HG03103 (cell line): Measurements from ENCODE around the gene SHC3.

Experiments used
- ATAC-seq: cut with Tn5 transposase; IDR thresholded peaks from one replicate; pipeline ENCODE4 v1.9.1; 2021; ENCODE audit warnings: low read depth; ENCODE audit not compliant: unreplicated experiment

The SHC3 gene

DNA sequence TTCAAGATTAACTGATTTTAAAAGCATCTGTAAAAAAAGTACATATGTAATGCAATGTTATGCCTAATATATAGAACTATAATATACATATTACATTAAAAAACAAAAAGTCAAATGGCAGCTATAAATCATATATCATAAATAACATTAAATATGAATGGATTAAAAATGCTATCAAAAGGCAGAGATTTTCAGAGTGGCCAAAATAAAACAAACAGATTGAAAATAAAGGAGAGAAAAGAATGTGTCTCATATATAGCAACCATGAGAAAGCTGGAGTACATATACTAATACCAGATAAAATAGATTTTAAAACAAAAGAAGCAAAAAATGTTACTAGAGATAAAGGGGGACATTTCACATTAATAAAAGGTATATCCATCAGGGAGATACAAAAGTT lies 148.8 kb downstream of the SHC3 start:
- ATAC-seq = no peak

DNA sequence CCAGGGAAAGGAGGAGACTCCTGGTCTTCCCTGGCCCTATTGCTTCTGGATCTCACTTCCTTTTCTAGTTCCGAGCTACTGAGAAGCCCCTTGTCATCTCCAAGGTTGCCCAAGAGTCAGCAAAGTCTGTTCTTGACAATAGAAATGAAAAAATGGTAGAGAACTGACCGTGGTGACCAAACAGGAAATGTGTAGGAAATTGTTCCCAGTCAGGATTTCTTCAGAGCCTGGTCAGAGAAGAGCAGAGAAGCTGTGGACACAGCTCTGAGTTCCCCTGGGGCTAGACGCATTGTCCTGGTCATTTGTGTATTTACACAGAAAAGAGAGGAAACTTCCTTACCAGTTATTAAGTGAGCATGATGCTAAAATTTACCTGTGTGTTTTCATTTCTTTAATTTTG lies 151.7 kb downstream of the SHC3 start:
- ATAC-seq = no peak

DNA sequence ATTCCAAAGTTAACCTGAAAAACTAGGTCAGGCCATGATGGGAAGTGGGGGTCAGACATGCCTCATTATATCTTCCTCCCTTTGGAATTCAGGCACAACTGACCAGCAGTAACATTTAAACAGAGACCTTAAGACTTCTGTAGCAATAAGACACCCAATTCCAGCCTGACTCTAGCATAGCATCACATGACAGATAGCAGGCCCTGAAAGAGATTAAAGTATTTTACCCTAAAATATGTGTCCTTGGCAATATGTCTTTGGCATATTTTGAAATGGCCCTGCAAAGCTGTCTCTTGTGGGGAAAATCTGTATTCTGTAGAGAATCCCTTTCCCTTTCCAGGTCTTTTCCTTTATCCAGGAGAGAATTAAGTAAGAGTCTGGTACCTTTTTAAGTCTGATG lies 153.1 kb downstream of the SHC3 start:
- ATAC-seq = no peak

DNA sequence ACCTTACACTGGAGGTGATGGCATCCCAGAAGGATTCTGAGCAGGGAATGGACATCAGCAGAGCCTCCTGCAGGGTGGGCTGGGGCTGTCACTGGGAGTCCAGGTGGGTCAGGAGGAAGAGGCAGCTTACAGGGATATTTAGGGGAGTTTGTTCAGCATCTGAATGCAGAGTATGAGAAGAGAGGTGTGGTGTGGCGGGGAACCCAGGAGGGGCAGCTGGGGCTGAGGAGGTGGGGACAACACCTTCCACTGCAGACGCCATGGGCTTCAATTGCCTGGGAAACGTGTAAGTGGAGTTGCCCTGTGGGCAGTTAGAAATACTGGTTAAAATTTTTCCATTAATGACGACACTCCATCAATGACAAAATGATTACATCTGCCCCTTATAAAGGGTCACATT lies 153.9 kb downstream of the SHC3 start:
- ATAC-seq = no peak

DNA sequence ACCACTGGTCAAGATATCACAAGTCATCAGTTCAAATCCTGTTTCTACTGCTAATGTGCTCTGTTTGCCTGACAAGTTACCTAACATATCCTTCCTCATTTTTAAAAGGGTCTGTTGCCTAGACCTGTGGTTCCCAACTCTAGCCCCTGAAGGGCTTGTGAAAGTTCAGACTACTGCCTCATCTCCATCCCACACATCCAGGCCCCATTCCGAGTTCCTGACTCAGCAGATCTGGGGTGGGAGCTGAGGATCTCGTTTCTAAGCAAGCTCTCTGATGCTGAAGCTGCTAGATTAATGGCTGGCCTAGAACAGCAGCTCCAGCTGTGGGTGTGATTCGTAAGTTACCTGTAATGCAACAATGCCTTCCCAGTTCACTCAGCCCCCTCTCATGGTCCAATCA lies 154.9 kb downstream of the SHC3 start:
- ATAC-seq = no peak

DNA sequence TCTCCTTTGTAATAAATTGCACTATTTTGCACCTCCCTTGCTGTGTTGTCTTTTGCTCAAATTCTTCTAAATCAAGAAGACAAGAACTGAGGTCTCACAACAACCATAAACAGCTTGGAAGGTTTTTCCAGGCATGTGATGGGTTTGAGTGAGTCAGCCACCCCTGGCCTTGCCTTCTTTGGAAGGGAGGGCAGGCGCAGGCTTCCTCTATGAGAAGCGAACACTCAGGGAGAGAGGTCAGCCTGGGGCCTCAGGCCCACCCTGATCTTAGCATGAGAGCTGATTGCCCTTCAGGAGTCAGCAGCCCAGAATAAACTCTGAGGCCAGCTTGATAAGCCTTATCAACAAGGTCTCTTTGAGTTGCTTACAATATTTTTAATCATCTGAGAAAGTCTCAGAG lies 155.7 kb downstream of the SHC3 start:
- no peak for ATAC-seq

DNA sequence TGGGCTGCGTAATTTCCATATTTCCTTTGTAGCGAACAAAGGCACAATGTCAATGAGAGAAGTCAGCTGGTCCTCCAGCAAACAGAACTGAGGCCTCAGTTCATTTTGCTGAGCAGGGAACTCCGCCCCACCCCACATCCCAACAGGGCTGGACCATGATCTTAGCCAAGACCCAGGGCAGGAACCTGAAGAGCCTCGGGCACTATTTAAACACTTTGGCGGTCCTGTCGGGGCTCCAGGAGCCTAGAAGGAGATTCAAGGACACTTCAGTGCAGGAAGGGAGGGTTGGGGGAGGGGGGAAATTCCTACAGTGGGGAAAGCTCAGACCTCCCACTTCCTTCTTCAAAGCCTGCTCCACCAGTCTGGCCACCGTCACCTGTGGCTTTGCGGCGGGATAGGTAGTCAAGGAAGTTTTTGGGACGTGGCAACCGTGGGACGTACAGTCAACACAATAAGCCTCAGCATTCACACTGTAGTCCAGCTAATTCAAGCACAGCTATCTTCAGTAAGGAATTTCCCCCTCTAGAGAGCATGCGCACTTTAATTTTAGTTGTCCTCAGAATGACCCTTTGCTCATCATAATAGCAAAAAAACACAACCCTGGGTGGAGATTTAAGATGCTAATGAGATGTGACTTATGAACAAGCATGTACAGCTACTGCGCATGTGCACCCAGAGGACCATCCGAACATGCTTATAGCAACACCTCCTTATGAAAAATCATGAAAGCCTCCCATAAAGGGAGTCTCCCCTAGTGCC lies 156.4 kb downstream of the SHC3 start:
- ATAC-seq = no peak

DNA sequence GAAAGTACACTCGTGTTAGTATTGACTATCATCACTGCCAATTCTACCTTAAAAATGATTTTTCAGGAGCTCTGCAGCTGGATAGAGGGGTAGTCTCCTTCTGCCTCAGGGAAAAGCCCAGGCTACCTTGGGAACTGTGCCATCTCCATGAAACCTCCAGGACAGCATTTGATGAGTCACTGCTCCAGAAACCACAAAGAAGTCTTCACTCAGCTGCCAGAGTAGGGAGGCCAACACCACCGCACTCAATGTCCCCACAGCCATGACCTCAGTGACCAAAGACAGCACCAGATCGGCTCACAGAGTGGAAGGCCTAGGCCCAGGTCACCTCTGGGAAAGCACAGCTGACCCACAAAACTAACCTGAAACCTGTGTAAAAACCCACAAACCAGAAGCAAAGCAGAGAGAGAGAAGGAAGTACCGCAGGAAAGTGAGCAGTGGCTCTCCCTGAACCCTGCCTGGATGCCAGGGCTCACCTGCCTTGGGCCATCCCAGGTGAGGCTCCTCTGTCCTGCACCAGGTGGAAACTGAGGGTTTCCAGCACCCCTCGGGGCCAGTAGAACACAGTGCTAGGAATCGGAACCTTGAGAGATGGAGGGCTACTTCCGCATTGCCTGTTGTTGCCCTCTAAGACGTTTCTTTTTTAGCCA lies 157.3 kb downstream of the SHC3 start:
- ATAC-seq = no peak

DNA sequence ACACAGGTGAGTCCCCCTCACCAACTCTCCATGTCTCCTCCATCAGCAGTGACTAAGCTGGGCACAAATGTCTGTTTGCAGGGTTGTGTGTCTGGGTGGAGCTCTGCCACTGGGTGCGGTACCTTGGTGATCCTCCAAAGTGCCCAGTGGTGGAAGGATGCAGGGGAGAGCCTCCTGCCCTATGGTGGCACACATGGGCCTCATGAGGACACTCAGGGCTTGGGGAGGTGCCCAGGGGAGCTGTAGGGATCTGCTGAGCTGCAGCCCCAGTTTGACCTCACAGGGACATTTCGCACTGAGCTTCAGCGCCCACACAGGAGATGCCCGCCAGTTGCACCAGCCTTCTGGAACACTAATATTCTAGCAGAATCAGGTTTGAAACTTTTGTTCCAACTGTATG lies 157.9 kb downstream of the SHC3 start:
- no peak for ATAC-seq

DNA sequence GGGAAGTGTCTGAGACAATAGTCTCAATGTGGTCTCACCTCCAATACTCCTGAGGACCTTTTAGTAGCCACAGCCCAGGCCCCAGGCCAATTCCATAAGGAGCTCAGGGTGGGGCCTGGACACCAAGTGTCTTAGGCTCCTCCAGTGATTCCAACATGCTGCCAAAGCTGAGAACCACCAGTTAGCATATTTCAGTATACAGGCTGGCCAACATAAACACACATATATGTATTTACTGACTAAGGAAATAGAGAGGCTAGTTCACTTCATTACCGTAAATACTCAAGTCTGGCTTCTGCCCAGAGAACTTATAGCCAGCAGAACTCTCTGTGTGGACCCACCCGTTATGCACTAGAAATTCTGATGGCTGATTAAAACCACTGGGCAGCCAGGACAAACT lies 163.3 kb downstream of the SHC3 start:
- ATAC-seq = no peak

DNA sequence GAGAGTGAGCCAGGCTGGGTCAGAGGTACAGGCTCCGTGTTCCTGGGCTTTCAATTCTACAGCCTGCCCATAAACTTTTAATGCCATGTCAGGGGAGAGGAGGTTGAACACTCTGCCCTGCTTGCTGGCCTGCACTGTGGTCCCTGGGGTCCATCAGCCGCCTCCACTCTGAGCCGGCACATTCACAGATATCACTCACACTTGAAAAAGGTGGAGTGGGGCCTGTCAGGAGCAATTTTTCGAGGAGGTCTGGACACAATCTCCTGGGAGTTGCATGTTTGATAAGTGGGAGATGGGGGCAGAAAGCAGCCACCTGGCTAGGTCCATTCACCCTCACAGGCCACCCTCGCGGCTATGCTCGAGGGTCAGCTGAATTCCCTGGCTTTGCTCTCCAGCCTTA lies 164.5 kb downstream of the SHC3 start:
- no peak for ATAC-seq

DNA sequence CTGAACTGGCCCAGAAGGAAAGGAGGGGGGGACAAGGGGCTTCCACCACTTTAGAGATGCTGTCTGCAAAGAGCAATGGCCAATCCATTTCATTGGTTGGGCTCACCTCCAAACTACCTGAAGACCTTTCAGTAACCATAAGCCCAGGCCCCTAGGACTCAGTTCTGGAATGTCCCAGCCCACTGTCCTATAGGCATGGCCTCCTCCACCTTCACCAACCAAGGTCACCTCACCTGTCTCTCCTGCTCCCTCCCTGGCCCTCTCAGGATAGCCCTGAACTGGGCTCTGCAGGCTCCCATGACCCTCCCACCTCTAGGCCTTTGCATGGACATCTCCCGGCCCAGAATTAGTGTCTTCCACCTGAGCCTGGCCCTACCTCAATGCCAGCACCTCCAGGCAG lies 165.0 kb downstream of the SHC3 start:
- no peak for ATAC-seq

DNA sequence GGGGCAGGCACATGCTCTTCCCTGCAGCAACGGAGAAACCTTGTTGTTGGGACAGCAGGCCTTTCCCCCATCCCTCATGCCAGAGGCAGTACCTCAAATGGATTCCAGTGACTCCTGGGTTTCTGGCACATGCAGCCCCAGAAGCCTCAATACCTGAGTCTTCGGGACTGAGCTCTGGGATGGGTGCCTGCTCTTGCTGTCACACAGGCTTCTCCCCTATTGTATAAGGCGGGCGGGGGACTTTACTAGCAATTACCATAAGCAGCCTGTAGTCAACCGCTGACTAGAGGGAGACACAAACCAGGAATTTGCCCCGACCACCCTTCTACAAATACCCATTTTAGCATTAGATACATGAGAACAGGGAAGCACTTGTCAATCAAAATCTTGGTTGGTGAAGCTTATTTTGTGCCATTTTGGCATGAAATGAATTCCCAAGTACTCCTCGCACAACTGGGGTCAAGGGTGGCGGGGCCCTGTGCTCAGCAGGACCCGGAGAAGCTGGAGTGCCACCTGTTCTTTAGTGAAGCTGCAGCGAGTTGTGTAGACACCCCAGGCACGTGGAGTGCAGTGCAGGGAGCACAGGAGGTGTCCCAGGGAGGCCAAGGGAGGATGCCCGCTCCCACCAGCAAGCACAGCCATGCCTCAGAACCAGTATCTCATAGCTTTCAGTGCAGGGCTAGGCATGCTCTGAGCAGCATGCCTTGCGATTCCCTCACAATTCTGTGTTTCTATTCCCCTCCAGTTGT lies 166.2 kb downstream of the SHC3 start:
- ATAC-seq = no peak

DNA sequence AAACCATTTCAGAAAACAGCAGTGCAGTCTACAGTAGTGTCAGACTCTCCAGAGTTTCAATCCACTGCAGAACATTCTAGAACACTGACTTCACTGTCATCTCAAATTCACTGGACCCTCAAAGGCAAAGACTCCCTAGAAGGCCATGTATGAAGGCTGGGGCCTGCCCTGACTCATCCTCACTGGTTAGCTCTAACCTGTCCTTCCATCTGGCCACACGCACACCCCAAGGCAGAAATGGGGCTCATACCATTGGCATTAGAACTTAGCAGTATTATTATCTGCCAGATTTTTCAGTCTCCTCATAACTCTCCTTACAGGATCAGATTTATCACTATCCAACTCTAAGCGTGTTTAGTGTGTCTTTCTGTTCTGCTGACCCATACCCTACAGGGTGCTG lies 166.9 kb downstream of the SHC3 start:
- ATAC-seq = no peak

DNA sequence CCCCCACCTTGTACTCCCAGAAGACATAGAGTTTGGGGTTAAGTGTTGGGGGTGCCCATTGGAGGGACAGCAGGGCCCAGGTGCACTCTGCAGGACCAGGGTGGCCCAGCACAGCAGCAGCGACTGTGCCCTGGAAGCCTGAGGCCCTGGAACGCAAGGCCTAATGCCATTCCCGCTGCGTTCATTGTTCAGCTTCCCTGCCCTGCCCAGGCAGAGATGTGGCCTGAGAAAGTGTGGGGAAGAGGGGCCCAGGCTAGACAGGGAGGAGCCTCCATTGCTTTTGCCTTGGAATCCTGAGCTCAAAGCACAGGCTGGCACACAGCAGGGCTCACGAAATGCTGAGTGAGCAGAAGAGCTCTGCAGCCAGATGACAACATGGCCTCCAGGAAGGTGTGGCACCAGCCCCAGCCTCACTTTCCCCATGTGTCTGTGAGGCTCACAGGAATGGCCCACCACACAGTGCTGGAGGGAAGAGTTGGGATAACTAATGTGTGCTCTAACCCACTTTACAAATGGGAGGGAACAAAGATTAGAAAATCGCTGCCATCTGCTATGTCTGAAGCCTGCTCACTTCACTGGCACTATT lies 168.0 kb downstream of the SHC3 start:
- ATAC-seq = no peak

DNA sequence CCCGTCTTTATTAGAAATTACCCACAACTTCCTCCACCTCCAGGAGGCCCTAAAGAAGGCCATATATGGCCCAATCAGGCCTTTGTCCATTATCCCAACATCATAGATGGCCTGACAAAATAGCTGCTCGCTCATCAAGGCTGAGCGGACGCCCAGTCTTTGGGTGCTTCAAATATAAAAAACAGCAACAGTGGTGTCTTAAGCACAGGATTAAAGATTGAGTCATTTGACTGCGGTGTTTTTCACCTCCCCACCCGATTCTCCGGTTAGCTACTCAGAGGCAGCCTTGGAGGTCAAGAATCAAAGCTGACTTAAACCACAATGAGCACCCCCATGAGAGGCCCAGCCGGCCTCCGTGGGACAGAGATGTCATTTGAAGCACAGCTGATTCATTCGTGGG lies 168.6 kb downstream of the SHC3 start:
- no peak for ATAC-seq

DNA sequence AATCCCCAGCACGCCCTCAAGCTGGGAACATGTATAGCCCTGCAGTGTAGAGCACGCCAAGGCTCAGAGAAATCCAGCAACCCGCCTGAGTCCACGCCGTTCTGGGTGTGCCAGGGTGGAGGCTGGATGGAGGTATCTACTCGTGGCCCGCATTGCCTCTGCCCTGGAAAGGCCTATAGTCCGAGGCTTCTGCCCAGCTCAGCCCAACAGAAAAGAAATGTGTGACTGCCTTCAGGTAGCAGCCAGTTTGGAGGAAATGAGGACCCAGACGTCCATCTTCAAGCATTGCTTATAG lies 169.1 kb downstream of the SHC3 start:
- ATAC-seq = no peak

DNA sequence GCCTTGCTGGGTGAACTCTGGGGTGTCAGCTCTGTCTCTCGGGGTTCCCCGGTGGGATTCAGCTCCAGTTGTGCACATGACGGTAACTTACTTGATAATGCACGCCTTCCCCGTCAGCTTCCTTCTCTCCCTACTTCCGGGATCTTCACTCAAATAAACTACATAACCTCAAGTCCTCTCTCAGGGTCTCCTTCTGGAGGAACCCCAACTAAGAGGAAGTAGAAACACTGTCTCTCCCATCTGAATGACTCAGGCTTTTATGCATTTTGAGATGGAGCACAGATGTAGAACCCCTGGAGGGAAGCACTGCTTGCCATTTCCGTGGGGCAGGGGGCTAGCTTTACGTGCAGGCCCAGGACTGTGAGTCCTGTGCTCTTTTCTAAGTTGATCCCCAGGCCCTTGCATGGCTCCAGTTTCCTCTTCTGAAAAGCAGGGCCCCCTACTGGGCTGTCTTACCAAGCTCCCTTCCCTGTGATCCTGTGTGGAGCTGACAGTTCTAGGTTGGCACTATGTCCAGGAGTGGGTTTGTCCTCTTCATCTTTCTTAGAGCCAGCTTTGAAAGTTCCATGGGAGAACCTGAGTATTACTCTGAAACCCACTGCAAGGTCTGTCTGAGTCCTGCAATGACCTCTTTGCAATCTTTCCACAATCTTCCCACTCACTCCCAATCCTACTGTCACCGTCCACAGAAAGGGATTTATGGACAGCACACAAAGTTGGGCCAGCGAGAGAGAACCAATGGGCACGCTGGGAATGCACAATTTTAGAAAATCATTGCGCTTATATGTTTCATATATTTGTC lies 169.7 kb downstream of the SHC3 start:
- no peak for ATAC-seq

DNA sequence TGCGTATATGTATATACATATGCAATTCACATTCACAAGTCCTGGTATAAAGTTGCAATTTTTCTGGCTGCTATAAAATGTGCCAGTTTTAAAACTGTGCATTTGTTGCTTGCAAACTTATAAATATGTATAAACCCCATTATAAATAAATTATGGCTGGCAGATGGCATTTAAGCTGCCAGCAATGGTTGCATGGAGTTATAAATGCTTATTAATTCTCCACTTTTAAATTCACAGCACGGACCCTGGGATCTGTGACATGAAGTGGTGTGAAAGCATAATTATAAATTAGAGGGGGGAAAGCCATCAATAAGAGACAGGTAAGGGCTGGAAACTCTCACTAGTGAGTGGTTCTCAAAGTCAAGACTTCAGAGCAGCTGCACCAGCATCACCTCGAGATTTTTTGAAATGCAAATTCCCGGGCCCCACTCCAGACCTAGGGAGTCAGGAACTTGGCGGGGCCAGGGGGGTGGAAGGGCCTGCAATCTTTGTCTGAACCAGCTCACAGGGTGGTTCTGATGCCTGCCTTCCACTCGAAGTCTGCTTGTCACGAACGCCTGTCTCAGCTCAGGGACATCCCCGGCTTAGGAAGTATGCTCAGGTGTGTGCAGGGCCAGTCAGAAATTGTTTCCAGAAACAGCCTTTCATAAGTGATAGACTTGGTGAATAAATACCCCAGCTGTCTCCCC lies 170.4 kb downstream of the SHC3 start:
- ATAC-seq = no peak
